OCI-LY7 (cell line): Measurements from ENCODE around the gene DIPK1C.

Experiments
- EZH2phosphoT487 ChIP-seq: fragments of 200-600 bp; sonication (generic); IDR thresholded peaks from 2 replicates; pipeline ENCODE4 v1.6.1; 2018; ENCODE audit warnings: low read depth, borderline replicate concordance, mild to moderate bottlenecking, mixed run types, antibody characterized with exemption, low read length, moderate library complexity, mixed read lengths
- TF ChIP-seq, protein P1 (sequence below): fragments of 200-600 bp; sonication (generic); conservative IDR thresholded peaks from 2 replicates; pipeline ENCODE4 v1.5.1; 2014; ENCODE audit warnings: mild to moderate bottlenecking, antibody characterized with exemption, low read length, moderate library complexity, mixed read lengths

DNA sequence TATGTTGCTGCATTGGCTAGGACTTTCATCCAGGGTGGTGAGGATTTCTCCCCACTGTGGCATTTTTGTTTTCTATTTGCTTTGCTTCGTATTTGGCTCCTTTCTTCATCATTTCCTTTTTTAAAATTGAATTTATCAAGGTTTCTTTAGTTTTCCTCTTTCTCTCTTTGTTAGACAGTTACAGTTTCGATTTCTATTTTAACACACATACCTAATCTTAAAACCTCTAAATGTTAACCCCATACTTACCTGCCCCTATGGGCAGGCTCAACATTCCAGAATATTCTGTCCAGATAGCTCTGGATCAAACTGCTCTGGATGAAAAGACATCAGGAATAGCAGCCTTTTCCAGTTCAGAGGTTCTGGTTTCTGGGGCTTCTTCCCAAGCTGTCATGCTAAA, 49.2 kb downstream of the DIPK1C start:
- TF ChIP-seq, protein P1, sequence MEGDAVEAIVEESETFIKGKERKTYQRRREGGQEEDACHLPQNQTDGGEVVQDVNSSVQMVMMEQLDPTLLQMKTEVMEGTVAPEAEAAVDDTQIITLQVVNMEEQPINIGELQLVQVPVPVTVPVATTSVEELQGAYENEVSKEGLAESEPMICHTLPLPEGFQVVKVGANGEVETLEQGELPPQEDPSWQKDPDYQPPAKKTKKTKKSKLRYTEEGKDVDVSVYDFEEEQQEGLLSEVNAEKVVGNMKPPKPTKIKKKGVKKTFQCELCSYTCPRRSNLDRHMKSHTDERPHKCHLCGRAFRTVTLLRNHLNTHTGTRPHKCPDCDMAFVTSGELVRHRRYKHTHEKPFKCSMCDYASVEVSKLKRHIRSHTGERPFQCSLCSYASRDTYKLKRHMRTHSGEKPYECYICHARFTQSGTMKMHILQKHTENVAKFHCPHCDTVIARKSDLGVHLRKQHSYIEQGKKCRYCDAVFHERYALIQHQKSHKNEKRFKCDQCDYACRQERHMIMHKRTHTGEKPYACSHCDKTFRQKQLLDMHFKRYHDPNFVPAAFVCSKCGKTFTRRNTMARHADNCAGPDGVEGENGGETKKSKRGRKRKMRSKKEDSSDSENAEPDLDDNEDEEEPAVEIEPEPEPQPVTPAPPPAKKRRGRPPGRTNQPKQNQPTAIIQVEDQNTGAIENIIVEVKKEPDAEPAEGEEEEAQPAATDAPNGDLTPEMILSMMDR, result no peak
- no peak for TF ChIP-seq EZH2phosphoT487
